T47D (cell line): ENCODE data around the gene SLC49A4.

ENCODE experiments used
- DNase-seq, 2 experiments: peaks; one replicate each; pipeline versions ENCODE4 v3.0.0 to v3.0.0-alpha.2; 2011 to 2012; ENCODE audit warnings: low read depth in 1 of 2, low spot score in 1 of 2
- JUND ChIP-seq: IDR thresholded peaks from 2 replicates; pipeline ENCODE4 v1.6.1; 2012; ENCODE audit warnings: low read depth
- in situ Hi-C: cut with HindIII; loops from 2 replicates; pipeline ENCODE4 v1.10.0; 2016; ENCODE audit warnings: low sequenced_read_pairs, low pct_unique_long_range_greater_than_20kb

SLC49A4 gene

DNA sequence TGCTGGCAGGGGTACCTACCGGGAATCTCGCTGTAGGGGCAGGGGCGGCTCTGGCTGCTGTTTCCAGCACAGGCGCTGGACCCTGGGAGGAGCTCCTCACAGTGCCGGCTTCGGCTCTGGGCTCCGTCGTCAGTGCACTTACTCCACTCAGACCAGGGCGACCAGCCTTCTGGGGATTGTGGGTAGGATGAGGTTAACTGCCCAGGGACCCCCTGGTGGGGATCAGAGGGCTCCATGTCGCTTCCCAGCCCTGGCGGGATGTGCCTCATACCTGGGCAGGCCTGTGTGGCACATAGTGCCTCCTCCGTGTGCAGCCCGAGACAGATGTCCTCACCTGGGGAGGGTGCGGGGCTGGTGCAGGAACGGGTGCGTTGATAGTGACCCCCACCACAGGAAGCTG is 117.0 kb downstream of the SLC49A4 start:
- in situ Hi-C loops, result no loop called here
- DNase-seq, result no peak
- no peak for TF ChIP-seq JUND

DNA sequence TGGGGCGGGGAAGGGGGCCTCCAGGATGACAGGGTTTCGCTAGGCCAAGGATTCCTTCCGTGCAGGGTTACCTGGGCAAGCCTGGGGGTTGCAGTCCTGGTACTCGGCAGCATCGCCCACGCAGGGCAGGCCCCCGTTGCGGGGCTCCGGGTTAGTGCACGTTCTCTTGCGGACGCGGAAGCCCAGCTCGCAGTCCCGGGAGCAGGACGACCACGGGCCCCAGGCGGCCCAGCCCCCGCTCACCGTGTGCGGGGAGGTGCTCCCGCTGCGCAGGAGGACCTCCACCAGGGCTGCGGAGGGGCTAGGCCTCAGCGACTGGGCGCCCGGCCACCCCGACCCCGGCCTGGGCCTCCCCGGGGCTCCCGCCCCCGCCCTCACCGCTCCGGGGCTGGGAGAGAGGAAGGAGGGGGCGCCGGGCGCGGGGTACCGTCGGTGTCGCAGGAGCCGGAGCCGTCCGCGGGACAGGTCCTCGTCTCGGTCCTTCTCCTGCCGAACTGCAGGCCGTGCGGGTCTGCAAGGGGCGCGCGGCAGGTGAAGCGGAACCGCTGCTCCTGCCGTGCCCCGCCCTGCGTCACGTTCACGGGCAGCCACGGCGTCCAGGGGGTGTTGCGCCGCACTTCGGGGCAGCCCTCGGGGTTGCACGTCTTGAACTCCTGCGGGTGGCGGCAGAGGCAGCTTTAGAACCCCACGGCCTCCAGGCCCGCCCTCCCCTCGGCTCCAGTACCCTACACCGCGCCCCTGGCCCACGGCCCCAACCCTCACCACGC is 118.1 kb downstream of the SLC49A4 start:
- no peak for TF ChIP-seq JUND
- DNase-seq, result no peak
- in situ Hi-C loops, result no loop called here

GRCh38 chr3:122913539-122914100 is 118.8 kb downstream of the SLC49A4 start:
- TF ChIP-seq JUND, result no peak
- in situ Hi-C loops, result no loop called here
- DNase-seq, result no peak

DNA sequence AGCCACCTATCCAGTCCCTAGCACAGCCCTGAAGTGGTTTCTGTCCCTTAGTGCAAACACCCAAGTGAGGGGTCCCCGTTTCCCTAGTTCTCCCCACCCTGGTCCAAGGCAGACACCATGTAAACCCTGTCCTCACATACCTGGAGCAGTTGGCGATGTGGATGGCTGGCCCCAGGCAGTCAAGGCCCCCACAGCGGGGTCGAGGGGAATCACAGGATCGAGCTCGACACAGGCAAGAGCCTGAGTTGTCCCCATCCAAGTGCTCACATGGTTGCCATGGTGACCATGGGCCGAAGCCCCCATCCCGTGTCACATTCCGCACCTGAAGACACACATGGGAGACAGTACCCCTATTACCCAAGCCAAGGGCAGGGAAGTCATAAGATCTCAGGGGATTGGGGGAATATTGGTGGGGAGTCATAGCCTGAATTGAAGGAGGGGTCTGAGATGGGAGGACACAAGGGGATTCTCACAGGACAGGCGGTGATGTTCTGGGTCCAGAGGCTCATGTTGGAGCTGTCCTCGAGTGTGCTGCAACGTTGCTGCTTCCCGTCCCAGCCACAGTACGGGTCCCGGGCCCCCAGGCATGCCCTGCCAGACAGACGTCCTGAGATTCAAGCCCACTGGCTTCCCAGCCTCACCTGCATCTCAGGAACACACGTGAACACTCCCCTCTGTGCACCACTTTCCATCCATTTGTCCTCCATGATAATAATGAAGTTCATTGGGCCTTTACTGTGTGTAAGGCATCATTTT is 120.6 kb downstream of the SLC49A4 start:
- TF ChIP-seq JUND, result no peak
- DNase-seq, result no peak
- in situ Hi-C loops, result no loop called here

DNA sequence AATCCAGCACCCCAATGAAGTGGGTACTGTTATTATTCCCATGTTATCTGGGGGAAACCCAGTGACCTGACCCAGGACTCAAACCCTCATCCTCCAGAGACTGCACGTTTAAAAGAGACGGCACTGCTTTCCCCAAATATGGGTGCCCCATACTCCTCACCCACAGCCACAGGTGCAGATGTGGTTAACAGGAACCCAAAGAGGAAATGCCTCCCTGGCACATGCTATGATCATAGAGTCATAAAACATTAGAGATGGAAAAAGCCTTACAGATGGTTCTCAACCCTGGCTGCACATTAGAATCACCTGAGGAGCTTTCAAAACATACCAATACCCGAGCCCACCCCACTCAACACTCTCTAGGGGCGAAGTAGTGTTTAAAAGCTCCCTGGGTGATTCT is 121.2 kb downstream of the SLC49A4 start:
- no peak for DNase-seq
- in situ Hi-C loops, result no loop called here
- no peak for TF ChIP-seq JUND

DNA sequence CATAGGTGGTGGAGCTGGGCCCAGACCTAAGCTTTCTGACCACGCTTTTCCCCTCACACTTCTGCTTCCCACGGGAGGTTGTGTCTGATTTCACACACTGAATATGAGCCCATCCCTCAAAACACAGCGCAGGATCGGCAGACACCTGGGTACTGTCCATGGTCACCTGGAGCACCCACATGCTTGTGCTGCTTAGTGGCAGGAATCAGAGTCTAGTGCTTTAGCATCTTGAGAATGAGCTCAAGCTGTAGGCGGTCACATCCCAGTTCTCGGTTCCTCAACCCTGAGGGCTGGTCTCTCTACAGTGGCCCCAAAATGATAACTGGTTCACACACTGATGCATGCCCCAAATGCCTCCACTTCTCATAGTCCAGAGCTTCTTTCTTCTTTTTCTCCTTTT is 121.7 kb downstream of the SLC49A4 start:
- in situ Hi-C loops, result no loop called here
- DNase-seq, result peak in 1 of 2 experiments; percentile 15
- TF ChIP-seq JUND, result no peak

DNA sequence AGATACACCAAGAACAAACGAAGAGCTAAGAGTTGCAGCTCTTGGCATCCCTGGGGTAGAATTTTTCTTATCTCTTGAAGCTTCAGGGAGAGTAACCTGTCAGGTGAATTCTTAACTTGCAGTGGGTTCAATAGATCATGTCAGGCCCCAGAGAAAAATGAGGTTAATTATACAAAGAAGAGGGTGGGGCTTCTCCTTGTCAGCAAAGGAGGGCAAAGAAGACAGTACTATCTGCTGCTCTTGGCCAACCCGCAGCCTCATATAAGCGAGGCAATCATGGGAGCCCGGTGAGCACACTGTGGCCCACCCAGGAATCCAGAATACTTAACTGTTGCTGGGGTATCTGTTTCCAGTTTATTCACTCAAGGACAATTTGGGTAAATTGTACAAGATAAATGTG is 122.5 kb downstream of the SLC49A4 start:
- in situ Hi-C loops, result no loop called here
- no peak for TF ChIP-seq JUND
- DNase-seq, result no peak

DNA sequence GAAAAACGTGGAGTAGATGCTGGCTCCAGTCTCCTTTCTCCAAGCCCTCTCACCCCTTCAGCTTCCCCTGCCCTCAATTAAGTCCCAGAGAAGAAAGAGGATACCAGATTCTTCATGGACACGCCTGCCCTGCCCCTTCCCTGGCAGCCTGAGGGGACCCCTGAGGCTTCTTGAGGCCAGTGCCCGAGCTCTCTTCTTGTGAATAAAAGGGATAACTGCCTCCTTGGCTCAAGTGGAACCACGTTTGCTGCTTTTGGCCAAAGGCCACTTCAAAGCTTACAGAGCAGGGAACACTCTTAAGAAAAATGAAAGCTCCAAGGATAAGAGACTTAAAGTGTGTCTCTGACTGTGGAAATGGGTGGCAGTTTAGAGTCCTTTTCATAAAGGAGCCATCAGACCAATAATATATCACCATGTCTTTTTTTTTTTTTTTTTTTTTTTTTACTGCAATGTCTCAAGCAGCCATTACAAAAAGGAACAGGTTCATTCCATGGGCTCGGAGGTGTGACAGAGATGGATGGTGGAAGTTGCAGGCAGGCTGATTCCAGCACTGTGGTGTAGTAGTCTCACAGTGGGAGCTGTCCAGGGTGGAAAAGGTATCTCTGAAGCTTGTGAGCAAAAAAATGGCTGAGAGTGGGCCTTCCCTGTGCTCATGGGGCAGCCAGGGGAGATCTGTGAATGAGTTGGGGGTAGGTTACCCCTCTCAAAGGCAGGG is 123.9 kb downstream of the SLC49A4 start:
- peak; percentile 49 to 66 for DNase-seq
- TF ChIP-seq JUND, result no peak
- in situ Hi-C loops, result no loop called here

DNA sequence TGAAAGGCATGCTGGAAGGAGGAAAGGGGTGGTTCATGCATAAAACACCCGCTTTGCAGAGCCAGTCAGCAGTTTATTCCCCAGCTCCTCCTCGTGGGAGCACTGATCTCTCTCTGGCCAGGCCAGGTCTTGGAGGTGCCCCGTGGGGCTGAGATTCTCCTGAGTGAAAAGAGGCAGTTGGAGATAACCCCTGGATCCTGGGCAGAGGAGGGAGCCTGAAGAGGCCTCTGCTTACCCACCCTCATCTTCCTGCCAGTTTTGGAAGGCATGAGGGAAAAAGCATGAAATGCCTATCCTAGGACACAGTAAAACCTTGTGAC is 124.4 kb downstream of the SLC49A4 start:
- no peak for DNase-seq
- no peak for TF ChIP-seq JUND
- in situ Hi-C loops, result no loop called here

DNA sequence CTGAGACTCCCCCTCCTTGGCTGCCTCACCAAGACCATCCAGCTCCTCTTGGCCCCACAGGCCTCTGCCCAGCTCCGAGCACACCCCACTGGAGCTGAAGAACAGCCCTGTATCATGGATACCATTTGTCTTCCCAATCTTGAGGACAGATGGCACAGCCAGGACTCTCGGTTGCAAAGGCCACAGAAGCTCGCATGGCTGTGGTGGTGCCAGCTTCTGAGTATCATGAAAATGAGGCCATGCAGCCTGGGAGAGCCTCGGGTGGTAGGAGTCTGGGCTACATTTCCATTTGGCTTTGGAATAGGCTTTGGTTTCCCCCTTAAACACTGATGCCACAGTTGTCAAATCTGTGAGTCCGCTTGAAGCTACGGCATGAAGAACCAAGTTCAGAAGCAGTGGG is 126.1 kb downstream of the SLC49A4 start:
- TF ChIP-seq JUND, result no peak
- DNase-seq, result no peak
- in situ Hi-C loops, result no loop called here

- TF ChIP-seq JUND, result no peak
- in situ Hi-C loops, result no loop called here
- DNase-seq, result no peak
Measured at GRCh38 chr3:122921791-122922651, 127.2 kb downstream of the SLC49A4 start.

GRCh38 chr3:122923611-122924010 is 128.7 kb downstream of the SLC49A4 start:
- no peak for TF ChIP-seq JUND
- in situ Hi-C loops, result no loop called here

DNA sequence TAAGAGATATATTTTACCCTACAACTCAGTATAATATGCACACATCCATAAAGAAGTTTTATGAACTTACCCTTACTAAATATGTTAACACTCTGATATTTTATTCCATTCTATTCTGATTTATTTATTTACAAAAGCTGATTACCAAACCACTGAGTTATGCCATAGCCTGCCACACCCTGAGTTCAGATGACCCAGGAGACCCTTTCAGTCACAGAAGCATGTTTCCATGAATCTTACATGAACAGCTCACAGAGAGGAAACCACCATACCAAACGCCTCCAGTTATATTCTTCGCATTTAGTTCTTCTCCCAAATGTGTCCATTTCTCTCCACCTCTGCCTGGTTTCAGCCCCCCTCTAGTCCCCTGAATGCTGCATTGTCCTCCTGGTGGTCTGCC is 129.2 kb downstream of the SLC49A4 start:
- no peak for TF ChIP-seq JUND
- in situ Hi-C loops, result no loop called here
- no peak for DNase-seq

More at GRCh38 chr3:122923611-122924010, 128.7 kb downstream of the SLC49A4 start:
- DNase-seq, result no peak
